Tibial artery (tissue), 4 donors: ENCODE results near the gene FCHSD2.

ENCODE experiments used
- DNase-seq, 2 donors: peaks; one replicate each; pipeline ENCODE4 v3.0.0-alpha.2; 2019
- H3K27ac ChIP-seq, 2 donors: fragments of 200-600 bp; sonication (generic) in 1 of 2; 1 replicate in 1 of 2; 2 replicates in 1 of 2; pipeline ENCODE4 v1.5.1; 2018 to 2019; ENCODE audit warnings: mild to moderate bottlenecking in 1 of 2
- H3K27me3 ChIP-seq, 2 donors: fragments of 200-600 bp; sonication (generic) in 1 of 2; one replicate each; pipeline versions ENCODE4 v1.5.1 to v1.6.0; 2016 to 2019
- H3K36me3 ChIP-seq, 3 donors: fragments of 200-600 bp; sonication (generic) in 2 of 3; one replicate each; pipeline ENCODE4 v1.5.1; 2016 to 2019; ENCODE audit warnings: mild to moderate bottlenecking in 2 of 3
- H3K4me1 ChIP-seq, 4 donors: fragments of 200-600 bp; sonication (generic) in 2 of 4; 1 replicate in 3 of 4; 2 replicates in 1 of 4; pipeline ENCODE4 v1.5.1; 2016 to 2019
- H3K4me3 ChIP-seq, 2 donors: fragments of 200-600 bp; sonication (generic) in 1 of 2; 1 replicate in 1 of 2; 2 replicates in 1 of 2; pipeline ENCODE4 v1.5.1; 2018 to 2019; ENCODE audit warnings: mild to moderate bottlenecking in 2 of 2
- H3K9me3 ChIP-seq, 3 donors: fragments of 200-600 bp; sonication (generic) in 1 of 3; one replicate each; pipeline ENCODE4 v1.5.1; 2016 to 2019
- CTCF ChIP-seq, 2 experiments: fragments of 200-600 bp in 1 of 2; fragments of 450-650 bp in 1 of 2; IDR thresholded peaks; one replicate each; pipeline ENCODE4 v1.5.1; 2017 to 2019; ENCODE audit warnings: antibody characterized with exemption in 2 of 2, mild to moderate bottlenecking in 1 of 2, moderate library complexity in 1 of 2
- intact Hi-C: fragments of 100-400 bp; cut with DNase I; formaldehyde crosslinking; loops from one replicate; pipeline ENCODE4 v1.15.0; 2023; ENCODE audit warnings: low total_unique reads

FCHSD2 gene

DNA sequence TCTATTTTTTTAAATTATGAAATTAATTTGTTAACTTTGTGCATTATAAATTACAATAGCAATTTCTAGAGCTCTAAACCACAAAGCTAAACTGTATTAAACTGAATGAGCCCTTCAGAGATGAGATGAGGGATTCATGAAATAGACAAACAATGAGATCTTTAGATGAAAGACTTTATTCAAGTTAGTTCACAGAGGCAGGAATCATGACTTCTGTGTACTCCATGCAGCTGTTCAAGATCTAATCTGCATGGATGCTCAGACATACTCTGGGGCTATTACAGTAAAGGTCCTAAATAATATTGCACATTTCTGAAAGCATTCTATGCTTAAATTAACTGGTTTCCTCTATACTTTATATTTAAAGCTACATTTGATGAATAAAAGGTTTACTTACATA is 122.7 kb downstream of the FCHSD2 start:
- Histone ChIP-seq H3K9me3 (peaks cover 0 to 12% (median 6%) of the 10 kb centered on the region in 3 donors), H3K27me3 (no peaks in the 10 kb centered on the region), H3K36me3 (peaks cover 0 to 5% (median 0%) of the 10 kb centered on the region in 3 donors), H3K27ac (no peak overlapping the region), H3K4me1 (peaks cover 0 to 15% (median 0%) of the 10 kb centered on the region in 4 donors), H3K4me3 (no peak overlapping the region)
- TF ChIP-seq CTCF (IDR thresholded peaks at IDR 0.05) = no peak
- no peak for DNase-seq
- intact Hi-C loops = no loop called here

DNA sequence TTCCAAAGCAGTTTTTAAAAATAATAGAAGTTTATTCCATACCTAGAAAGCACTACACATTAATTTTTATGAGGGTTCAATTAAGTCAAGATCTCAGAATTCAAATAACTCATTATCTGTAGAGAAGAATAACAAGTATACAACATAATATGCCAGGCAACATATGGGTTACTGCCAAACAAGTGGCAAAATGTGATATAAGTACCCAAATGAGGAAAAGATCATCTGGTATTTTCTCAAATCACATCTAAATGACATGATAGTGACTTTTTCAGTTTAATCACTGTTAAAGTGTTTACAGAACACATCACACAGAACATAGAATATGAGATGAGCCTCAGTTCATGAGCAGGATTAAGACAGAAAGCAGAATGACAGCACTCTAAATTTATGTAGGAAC is 123.3 kb downstream of the FCHSD2 start:
- DNase-seq = no peak
- peaks cover 0 to 15% (median 0%) of the 10 kb centered on the region in 4 donors for H3K4me1 ChIP-seq
- H3K27me3 ChIP-seq = no peaks in the 10 kb centered on the region
- H3K36me3 ChIP-seq = no peaks in the 10 kb centered on the region
- H3K4me3 ChIP-seq = no peak overlapping the region
- intact Hi-C loops = no loop called here
- H3K27ac ChIP-seq = no peak overlapping the region
- H3K9me3 ChIP-seq = peaks cover 0 to 7% (median under 1%) of the 10 kb centered on the region in 3 donors
- TF ChIP-seq CTCF (IDR thresholded peaks at IDR 0.05) = no peak

- intact Hi-C loops = no loop called here
Observed at GRCh38 chr11:73017024-73017751, 124.9 kb downstream of the FCHSD2 start.

DNA sequence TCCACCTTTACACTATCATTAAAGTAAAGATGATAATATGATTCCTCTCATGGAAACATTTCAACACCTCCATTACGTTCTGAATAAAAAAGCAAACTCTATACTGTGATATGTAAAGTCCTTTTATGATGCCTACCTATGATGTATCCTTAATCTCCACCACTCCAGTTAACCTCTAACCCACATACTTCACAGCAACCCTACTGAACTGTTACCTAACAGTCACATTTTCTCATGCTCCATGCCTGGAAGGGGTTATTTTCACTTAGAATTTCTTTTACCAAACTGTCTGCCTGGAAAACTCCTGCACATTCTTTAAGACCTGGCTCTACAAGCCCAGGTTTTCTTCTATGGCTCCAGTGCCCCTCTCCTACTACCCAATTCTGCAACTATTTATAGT is 129.1 kb downstream of the FCHSD2 start:
- Histone ChIP-seq H3K27me3 (no peaks in the 10 kb centered on the region), H3K4me3 (no peak overlapping the region), H3K27ac (no peak overlapping the region), H3K9me3 (peaks cover 2 to 11% (median 9%) of the 10 kb centered on the region in 3 donors), H3K4me1 (peaks cover 0 to 16% (median 0%) of the 10 kb centered on the region in 4 donors), H3K36me3 (peaks cover 13 to 26% (median 15%) of the 10 kb centered on the region in 3 donors)
- TF ChIP-seq CTCF (IDR thresholded peaks at IDR 0.05) = no peak
- intact Hi-C loops = no loop called here
- DNase-seq = no peak

More at GRCh38 chr11:73017024-73017751, 124.9 kb downstream of the FCHSD2 start:
- Histone ChIP-seq H3K36me3 (no peaks in the 10 kb centered on the region), H3K4me1 (peaks cover 0 to 25% (median 0%) of the 10 kb centered on the region in 4 donors), H3K9me3 (no peaks in the 10 kb centered on the region), H3K27ac (no peak overlapping the region), H3K4me3 (no peak overlapping the region), H3K27me3 (no peaks in the 10 kb centered on the region)
- TF ChIP-seq CTCF (IDR thresholded peaks at IDR 0.05) = no peak
- DNase-seq = no peak

GRCh38 chr11:73012121-73012863 is 129.8 kb downstream of the FCHSD2 start:
- H3K9me3 ChIP-seq = peaks cover 2 to 11% (median 9%) of the 10 kb centered on the region in 3 donors
- H3K27me3 ChIP-seq = no peaks in the 10 kb centered on the region
- intact Hi-C loops = no loop called here
- no peak overlapping the region for H3K4me3 ChIP-seq
- DNase-seq = no peak
- H3K36me3 ChIP-seq = peaks cover 15 to 26% (median 15%) of the 10 kb centered on the region in 3 donors
- no peak for TF ChIP-seq CTCF (IDR thresholded peaks at IDR 0.05)
- H3K27ac ChIP-seq = no peak overlapping the region
- H3K4me1 ChIP-seq = peaks cover 0 to 10% (median 0%) of the 10 kb centered on the region in 4 donors
